ENCODE data around the gene GJC2.
A peak's percentile ranks its signal among the peaks of the same experiment; 100 is the strongest.

The GJC2 gene

DNA sequence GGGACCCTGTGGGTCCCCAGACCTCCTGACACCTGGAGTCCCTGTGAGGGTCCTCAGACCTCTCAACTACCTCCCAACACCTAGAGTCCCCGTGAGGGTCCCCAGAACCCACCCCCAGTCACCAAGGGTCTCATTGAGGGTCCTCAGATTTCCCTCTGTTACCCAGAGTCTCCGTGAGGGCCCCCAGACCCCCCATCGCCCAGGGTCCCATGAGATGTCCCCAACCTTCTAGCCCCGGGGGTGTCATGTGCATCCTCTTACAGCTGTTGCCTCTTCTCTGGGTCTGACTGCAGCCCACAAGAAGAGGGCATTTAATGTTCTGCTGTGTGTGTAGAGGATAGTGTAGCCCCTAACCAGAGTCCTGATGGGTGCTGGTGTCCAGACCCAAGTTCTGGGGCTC, 2.0 kb upstream of the GJC2 start:
- DNase-seq (no peak), ATAC-seq (no peak)
- Mint-ChIP-seq H3K27ac (no peak overlapping the region), H3K4me1 (peaks cover 37% of the 10 kb centered on the region), H3K9me3 (no peaks in the 10 kb centered on the region), H3K4me3 (no peak overlapping the region), H3K27me3 (no peaks in the 10 kb centered on the region)

- H3K27me3 Mint-ChIP-seq = no peaks in the 10 kb centered on the region
- no peaks in the 10 kb centered on the region for H3K9me3 Mint-ChIP-seq
- no peak overlapping the region for H3K4me3 Mint-ChIP-seq
- H3K27ac Mint-ChIP-seq = peak overlapping the region in 1 of 2 donors; percentile 48
- no peak for DNase-seq
- peaks cover 32% of the 10 kb centered on the region for H3K4me1 Mint-ChIP-seq
- no peak for ATAC-seq
These were observed 1.4 kb upstream of the GJC2 start for GRCh38 chr1:228148196-228148861.

DNA sequence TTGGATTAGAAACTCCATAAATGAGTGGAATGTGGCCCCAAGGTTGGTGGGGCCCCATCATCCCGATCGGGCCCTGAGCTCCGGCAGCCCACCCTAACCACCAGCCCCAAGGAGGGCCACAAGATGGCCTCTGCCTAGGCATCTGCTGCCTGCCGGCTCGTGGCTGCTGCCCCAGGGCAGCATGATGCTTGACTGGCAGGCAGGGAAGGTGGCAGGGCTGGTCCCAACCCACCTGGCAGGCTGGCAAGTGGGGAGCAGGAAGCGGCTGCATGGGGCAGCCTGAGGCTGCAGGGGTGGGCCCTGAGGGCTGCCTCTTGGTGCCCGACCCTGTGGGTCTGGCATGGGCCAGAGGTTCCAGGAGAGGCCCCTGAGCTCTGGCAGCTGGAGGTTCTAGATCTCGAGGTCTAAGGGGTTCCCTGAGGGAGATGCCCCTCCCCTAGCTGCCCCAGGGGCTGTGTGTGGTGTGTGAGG, 760 bp upstream of the GJC2 start:
- no peaks in the 10 kb centered on the region for H3K27me3 Mint-ChIP-seq
- ATAC-seq (no peak), DNase-seq (no peak)
- H3K4me3 Mint-ChIP-seq = no peak overlapping the region
- peaks cover 27% of the 10 kb centered on the region for H3K4me1 Mint-ChIP-seq
- H3K27ac Mint-ChIP-seq = no peak overlapping the region
- no peaks in the 10 kb centered on the region for H3K9me3 Mint-ChIP-seq

DNA sequence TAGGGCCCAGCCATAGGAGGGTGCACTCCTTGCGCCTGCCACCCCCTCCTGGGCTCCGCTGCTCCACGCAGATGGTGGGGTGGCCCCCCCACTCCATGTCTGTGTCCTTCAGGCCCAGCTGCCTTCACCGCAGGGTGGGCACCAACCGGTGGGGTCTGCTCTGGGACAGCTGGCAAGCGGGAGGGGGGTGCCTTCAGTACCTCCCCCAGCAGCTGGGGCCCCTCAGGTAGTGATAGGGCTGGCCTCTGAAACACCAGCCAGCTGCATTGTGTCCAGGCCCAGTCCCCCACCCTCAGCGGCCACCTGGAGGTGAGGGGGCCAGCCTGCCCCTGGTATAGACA, 360 bp downstream of the GJC2 start:
- Mint-ChIP-seq H3K27ac (no peak overlapping the region), H3K27me3 (no peaks in the 10 kb centered on the region), H3K4me3 (no peak overlapping the region), H3K9me3 (no peaks in the 10 kb centered on the region), H3K4me1 (peaks cover 28% of the 10 kb centered on the region)
- ATAC-seq (peak; percentile 11), DNase-seq (no peak)

DNA sequence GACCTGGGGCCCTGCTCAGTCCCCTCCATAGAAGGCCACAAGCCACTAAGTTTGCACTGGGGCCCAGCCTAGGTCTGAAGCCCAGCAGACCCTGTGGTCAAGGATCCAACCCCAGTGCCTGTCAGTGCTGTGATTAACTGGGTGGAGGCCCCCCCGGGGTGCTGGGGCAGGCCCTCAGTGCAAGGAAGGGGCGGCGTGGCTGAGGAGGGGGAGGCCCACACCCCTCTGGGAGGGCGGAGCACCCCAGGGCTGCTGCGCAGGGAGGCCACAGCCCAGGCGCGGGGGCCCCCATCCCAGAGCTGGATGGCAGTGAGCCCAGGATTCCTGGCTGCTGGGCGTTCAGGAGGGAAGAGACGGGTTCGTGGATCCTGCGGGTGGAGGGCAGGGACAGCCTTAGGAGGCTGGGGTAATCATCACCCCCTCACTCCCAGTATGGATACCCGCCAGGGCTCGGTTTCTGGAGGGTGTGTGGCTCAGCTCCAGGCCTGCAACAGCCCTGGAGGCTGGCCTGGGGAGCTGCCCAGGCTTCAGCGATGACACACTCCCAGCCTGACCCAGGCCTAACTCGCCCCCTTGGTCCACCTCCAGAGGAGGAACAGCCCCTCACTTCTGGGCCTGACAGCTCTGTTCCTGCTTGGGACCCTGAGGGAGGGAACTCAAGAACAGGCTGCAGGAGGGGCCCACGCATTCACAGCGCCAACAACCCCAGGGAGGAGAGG, 890 bp downstream of the GJC2 start:
- H3K27me3 Mint-ChIP-seq = no peaks in the 10 kb centered on the region
- peak; percentile 14 for ATAC-seq
- no peak for DNase-seq
- H3K4me1 Mint-ChIP-seq = peaks cover 31% of the 10 kb centered on the region
- H3K9me3 Mint-ChIP-seq = no peaks in the 10 kb centered on the region
- peak overlapping the region in 1 of 2 donors; percentile 42 for H3K27ac Mint-ChIP-seq
- H3K4me3 Mint-ChIP-seq = no peak overlapping the region

- Mint-ChIP-seq H3K27me3 (no peaks in the 10 kb centered on the region), H3K4me1 (peaks cover 34% of the 10 kb centered on the region), H3K9me3 (no peaks in the 10 kb centered on the region), H3K4me3 (no peak overlapping the region), H3K27ac (peak overlapping the region; percentile 42 to 57)
- DNase-seq (no peak), ATAC-seq (peak; percentile 8)
These were observed 1.6 kb downstream of the GJC2 start for GRCh38 chr1:228151180-228151925.

DNA sequence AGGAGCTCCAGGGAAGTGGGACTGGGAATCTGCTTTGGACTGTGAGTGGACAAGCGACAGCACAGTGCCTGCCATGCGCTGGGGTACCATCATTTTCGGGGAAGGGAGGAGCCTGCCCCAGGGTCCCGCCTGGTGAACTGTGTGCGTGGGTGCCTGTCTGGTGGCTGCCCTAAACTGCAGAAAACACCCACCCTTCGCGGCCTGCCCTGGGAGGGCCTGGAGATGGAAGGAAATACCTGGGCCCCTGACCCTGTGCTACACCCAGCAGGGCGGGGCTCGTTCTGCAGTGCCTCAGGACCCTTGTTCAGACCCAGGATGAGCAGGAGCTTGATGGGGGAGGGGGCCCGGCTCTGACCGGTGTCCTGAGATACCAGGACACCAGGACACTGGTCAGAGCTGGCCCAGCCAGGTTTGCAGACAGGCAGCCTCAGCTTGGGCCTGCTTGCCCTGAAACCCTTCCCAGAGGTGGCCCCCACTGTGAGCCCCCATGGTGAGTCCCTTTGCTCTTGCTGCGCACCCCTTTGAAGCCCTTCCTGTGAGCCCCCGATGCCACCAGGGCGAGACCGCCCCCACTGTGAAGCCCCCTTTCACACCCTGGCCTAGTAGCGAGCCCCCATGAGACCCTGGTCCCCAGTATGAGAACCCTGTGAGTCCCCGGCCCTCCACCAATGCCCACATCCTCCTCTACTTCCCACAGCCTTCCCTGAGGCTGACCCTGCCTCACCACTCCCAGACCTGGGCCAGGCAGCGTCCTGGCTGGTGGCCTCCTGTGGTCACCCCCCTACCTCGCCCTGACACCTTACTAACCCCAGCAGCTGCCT, 2.6 kb downstream of the GJC2 start:
- Mint-ChIP-seq H3K4me1 (peaks cover 44% of the 10 kb centered on the region), H3K27ac (no peak overlapping the region), H3K27me3 (no peaks in the 10 kb centered on the region), H3K4me3 (no peak overlapping the region), H3K9me3 (no peaks in the 10 kb centered on the region)
- ATAC-seq = no peak
- no peak for DNase-seq

GRCh38 chr1:228152918-228153258, 3.2 kb downstream of the GJC2 start:
- Mint-ChIP-seq H3K4me1 (peaks cover 46% of the 10 kb centered on the region), H3K27me3 (no peaks in the 10 kb centered on the region), H3K27ac (no peak overlapping the region), H3K4me3 (no peak overlapping the region), H3K9me3 (no peaks in the 10 kb centered on the region)
- DNase-seq = no peak
- ATAC-seq = no peak

DNA sequence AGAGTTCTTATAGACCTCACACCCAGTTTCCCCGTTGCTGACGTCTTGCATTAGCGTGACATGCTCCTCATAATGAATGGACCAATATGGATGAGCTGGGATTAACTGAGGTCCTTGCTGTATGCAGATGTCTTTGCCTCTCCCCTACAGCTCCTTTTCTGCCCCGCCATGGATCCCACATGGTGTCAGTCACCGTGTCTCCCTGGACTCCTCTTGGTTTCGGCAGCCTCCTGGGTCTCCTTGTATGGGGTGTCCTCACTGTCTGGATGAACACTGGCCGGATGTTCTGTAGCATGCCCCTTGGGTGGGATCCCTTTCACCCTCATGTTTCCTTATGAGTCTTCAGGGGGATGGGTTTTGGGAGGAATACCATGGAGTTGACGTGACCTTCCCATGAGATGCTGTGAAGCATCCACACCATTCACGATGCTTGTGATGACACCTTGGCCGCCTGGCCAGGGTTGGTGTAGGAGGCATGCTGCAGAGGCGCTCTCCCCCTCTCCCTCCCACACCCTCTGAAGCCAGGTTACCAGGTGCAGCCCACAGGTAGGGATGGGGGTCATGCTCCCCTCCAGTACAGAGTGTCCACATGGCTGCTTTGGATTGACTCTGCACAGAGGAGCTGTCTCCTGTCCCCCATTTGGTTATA, 4.4 kb downstream of the GJC2 start:
- ATAC-seq (no peak), DNase-seq (no peak)
- peaks cover 46% of the 10 kb centered on the region for H3K4me1 Mint-ChIP-seq
- no peaks in the 10 kb centered on the region for H3K9me3 Mint-ChIP-seq
- H3K27ac Mint-ChIP-seq = peak overlapping the region in 1 of 2 donors; percentile 37
- H3K27me3 Mint-ChIP-seq = no peaks in the 10 kb centered on the region
- no peak overlapping the region for H3K4me3 Mint-ChIP-seq

- no peaks in the 10 kb centered on the region for H3K27me3 Mint-ChIP-seq
These were observed 5.2 kb downstream of the GJC2 start for GRCh38 chr1:228154670-228155571.

GRCh38 chr1:228155596-228156514, 6.1 kb downstream of the GJC2 start:
- Mint-ChIP-seq H3K9me3 (no peaks in the 10 kb centered on the region), H3K27ac (no peak overlapping the region), H3K4me3 (peak overlapping the region in 1 of 2 donors; percentile 72), H3K27me3 (no peaks in the 10 kb centered on the region), H3K4me1 (peaks cover 46% of the 10 kb centered on the region)
- no peak for DNase-seq
- no peak for ATAC-seq

More at GRCh38 chr1:228154670-228155571, 5.2 kb downstream of the GJC2 start:
- H3K4me1 Mint-ChIP-seq = peaks cover 46% of the 10 kb centered on the region
- peak; percentile 55 for ATAC-seq
- peak overlapping the region; percentile 29 to 65 for H3K4me3 Mint-ChIP-seq
- DNase-seq = peak; percentile 28 to 46
- H3K27ac Mint-ChIP-seq = peak overlapping the region in 1 of 2 donors; percentile 66
- no peaks in the 10 kb centered on the region for H3K9me3 Mint-ChIP-seq

- no peak overlapping the region for H3K27ac Mint-ChIP-seq
- H3K4me1 Mint-ChIP-seq = peaks cover 43% of the 10 kb centered on the region
- ATAC-seq = no peak
- no peaks in the 10 kb centered on the region for H3K9me3 Mint-ChIP-seq
- H3K27me3 Mint-ChIP-seq = no peaks in the 10 kb centered on the region
- peak overlapping the region in 1 of 2 donors; percentile 72 for H3K4me3 Mint-ChIP-seq
- DNase-seq = no peak
These were observed 6.8 kb downstream of the GJC2 start for GRCh38 chr1:228156515-228156881.

- Mint-ChIP-seq H3K27ac (peak overlapping the region; percentile 92 to 97), H3K4me3 (peak overlapping the region; percentile 53 to 72), H3K27me3 (no peaks in the 10 kb centered on the region), H3K9me3 (no peaks in the 10 kb centered on the region), H3K4me1 (peaks cover 47% of the 10 kb centered on the region)
- ATAC-seq = peak; percentile 49
- no peak for DNase-seq
These were observed 7.4 kb downstream of the GJC2 start for GRCh38 chr1:228156941-228157728.

Measured in stimulated activated naive CD8-positive, alpha-beta T cell treated with anti-CD3 and anti-CD28 coated beads, Interleukin-15, amount 100 ng/mL, for 72 hours (primary cell).